Ureter (tissue), 1 donor: ENCODE data around the gene C6orf62. TPM values are rescaled to one million over a fixed set of nuclear protein-coding genes. Genes with fewer than 3 reads are reported as not detected.
"Not testable (repeated sequence)": the region's sequence is repeated elsewhere in the genome, so short reads cannot be mapped to it uniquely, and the experiment has no call there.

Source experiments
- DNase-seq: peaks from one replicate; pipeline ENCODE4 v3.0.0-alpha.2; 2020; ENCODE audit warnings: low spot score
- total RNA-seq: library from RNA; stranded (reverse); gene quantifications from one replicate; pipeline ENCODE4 v1.2.4, GENCODE V29; 2023
- donor health status: DM: yes; HTN: yes; CAD: no.

C6orf62 gene
- total RNA-seq: 111 TPM

DNA sequence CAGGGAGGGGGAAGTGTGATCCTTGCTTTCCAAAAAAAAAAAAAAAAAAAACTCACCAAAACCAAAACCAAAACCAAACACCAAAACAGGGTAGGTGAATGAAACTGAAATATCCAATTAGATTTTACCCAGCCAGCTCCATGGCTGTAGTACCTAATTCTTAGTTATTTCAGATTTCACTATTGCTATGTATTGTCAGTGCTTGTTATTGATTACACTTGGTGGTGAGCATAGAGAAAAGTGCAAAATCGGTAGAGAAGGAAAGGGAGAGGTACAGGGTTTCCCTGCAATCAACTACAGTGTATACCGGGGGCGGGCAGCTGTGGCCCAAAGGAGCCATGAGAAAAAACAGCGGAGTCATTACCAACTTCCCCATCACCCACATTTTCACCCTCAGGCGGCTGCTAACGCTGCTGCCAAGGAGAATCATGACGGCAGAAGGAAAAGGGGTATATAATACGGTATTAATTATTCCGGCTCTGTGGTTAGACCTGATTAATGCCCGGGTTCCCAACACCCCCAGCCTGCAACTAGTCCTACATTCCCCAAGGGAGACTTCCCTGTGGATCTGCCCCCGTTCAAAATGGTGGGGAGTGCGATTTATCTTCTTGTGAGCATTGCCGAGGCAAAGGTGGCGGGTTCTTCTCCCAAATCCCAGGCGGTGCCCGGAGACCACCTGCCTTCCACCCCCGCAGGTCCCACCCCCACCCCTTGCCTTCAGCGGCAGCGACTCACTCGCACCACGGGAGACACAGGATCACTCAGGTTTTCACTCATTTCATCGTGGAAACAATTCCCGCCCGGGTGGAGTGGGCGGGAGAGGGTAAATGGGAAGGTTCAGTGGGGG is at the start of gene C6orf62:
TSS of gene C6orf62 (minus strand) at position 30 of the 847 bp plus-strand sequence. CDS start 486 bp downstream, outside the sequence.
- no peak for DNase-seq

DNA sequence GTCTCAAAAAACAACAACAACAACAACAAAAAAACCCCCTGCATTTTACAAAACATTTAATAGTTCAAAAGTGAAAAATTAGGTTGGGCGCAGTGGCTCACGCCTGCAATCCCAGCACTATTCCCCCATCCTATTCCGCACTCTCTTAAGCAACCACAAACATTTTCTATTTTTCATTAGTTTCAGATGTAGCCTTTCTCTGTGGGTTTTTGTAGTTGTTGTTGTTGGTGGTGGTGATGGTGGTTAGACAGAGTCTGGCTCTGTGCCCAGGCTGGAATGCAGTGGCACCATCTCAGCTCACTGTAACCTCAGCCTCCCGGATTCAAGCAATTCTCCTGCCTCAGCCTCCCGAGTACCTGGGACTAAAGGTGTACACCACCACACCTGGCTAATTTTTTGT is 49.4 kb upstream of the C6orf62 start:
- no peak for DNase-seq

DNA sequence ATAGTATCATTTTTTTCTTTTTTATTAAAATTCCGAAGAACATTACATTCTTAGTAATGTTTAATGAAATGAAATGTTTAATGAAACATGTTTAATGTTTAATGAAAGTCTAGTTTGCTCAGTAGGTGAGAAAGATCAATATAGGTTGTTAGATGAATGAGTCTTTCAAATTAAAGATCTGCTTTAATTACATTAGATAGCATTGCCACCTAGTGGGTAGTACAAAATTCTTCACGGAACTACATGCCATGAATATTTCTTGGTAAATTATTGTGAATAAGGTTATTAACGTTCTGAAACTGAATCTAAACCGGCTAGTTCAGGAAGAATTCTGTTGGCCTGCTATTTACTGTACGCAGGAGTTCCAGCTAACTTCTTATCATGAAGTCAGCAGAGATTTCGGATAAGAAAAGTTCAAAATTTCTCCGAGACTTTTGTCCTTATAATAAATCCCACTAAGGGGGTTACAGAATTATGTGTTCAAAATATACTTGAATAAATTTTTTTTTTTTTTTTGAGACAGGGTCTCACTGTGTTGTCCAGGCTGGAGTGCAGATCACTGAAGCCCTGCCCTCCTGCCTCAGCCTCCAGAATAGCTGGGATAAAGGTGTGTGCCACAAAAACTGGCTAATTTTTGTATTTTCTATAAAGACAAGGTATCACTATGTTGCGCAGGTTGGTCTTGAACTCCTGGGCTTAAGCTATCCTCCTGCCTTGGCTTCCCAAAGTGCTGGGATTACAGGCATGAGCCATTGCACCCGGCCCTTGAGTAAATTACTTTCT is 47.9 kb upstream of the C6orf62 start:
- no peak for DNase-seq

DNA sequence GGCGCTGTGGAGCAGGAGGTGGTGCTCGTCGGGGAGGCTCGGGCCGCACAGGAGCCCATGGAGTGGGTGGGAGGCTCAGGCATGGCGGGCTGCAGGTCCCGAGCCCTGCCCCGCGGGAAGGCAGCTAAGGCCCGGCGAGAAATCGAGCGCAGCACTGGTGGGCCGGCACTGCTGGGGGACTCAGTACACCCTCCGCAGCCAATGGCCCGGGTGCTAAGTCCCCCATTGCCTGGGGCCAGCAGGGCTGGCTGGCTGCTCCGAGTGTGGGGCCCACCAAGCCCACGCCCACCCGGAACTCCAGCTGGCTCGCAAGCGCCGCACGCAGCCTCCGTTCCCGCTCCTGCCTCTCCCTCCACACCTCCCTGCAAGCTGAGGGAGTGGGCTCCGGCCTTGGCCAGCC is 47.0 kb upstream of the C6orf62 start:
- DNase-seq: not testable (repeated sequence)

DNA sequence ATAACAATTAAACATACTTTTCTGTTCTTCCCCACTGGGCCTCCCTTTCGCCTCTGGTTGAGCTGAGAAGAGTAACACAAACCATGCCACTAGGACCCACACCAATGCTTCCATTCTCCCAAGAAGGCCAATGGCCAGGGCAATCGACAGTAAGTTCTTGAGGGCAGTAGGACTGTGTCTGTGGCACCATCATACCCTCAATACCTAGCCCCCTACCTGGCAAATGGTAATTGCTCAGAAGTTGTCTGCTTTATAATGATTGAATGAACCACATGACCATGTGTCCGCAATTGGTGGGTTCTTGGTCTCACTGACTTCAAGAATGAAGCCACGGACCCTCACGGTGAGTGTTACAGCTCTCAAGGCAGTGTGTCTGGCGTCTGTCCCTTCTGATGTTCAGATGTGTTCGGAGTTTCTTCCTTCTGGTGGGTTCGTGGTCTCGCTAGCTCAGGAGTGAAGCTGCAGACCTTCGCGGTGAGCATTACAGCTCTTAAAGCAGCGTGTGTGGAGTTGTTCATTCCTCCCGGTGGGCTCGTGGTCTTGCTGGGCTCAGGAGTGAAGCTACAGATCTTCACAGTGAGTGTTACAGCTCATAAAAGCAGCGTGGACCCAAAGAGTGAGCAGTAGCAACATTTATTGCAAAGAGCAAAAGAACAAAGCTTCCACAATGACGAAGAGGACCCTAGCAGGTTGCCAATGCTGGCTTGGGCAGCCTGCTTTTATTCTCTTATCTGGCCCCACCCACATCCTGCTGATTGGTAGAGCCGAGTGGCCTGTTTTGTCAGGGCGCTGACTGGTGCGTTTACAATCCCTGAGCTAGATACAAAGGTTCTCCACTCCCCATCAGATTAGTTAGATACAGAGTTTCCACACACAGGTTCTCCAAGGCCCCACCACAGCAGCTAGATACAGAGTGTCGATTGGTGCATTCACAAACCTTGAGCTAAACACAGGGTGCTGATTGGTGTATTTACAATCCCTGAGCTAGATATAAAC is 46.2 kb upstream of the C6orf62 start:
- not testable (repeated sequence) for DNase-seq

DNA sequence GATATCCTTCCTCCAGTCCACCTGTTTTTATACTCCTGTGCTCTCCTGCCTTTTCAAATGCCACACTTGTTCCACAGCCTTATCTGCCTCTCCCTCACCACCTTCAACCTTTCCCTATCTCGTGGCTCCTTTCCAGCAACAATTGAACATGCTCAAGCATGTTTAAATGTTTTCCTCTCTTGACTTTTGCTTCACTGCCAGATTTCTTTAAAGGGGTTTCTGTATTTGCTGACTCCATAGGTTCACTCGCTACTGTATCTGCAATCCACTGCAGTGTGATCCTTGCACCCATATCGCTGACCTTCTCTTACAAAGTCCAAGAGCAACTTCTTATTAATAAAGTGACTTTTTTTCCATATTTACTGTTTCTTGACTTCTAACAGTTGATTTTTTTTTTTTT is 44.6 kb upstream of the C6orf62 start:
- peak; percentile 58 for DNase-seq

DNA sequence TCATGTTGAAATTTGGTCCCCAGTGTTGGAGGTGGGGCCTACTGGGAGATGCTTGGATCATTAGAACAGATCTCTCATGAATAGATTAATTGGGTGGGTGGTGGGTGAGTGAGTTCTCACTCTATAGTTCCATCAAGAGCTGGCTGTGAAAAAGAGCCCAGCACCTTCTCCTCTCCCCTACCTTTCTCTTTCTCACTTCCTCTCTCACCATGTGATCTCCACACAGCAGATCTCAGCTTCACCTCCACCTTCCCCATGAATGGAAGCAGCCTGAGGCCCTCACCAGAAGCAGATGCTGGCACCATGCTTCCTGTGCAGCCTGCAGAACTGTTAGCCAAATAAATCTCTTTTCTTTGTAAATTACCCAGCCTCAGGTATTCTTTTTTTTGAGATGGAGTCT is 42.9 kb upstream of the C6orf62 start:
- no peak for DNase-seq

DNA sequence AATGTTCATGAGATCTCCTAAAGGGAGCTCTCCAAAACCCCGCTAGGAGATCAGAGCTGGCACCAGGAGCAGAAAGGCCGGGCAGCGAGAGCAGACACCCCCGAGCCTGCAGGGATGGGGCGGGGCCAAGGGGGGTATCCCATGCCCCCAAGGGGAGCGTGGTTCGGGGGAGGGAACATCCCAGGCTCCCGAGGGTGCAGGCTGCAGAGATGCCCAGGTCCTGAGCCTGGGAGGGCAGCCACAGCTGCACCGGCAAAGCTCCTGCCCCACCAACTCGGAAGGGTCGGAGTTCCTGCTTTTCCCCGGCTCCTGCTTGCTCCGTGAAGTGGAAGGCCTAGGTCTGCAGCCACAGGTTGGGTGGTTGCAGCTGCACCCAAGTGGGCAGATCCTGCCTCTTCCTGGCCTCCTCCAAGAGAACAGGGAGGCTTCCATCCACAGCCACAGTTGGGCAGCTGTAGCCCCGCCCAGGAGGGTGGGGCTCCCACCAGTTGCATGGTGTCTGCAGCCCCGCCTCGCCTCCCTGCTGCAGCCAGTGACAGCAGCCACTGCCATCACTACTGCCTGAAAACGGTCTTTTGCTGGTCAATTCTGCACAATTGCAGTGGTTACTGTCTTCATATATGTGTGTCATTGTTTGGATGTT is 42.4 kb upstream of the C6orf62 start:
- no peak for DNase-seq

DNA sequence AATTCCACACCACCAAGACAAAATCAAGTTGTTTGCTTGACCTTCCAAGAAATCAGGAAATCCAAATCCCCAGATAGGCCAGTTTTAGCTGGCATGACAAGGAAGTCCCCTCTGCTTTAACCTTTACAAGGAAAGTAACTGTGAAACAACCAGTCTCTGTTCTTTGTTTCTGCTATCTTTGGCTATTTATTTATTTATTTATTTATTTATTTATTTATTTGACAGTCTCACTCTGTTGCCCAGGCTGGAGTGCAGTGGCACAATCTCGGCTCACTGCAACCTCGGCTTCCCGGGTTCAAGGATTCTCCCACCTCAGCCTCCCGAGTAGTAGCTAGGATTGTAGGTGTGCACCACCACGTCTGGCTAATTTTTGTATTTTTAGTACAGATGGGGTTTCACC is 41.3 kb upstream of the C6orf62 start:
- DNase-seq: no peak

DNA sequence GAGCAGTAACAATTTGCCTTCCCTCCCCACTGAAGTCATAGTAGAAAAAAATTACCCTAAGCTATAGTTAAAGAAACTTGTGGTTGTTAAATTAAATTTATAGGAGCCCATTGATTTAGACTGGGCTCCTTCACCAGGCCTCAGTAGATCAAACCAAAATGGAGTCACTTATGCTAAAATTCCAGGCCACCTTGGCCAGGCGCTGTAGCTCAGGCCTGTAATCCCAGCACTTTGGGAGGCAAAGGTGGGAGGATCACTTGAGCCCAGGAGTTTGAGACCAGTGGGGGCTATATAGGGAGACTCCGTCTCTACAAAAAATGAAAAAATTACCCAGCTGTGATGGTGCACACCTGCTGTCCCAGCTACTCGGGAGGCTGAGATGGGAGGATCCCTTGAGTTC is 40.8 kb upstream of the C6orf62 start:
- no peak for DNase-seq

DNA sequence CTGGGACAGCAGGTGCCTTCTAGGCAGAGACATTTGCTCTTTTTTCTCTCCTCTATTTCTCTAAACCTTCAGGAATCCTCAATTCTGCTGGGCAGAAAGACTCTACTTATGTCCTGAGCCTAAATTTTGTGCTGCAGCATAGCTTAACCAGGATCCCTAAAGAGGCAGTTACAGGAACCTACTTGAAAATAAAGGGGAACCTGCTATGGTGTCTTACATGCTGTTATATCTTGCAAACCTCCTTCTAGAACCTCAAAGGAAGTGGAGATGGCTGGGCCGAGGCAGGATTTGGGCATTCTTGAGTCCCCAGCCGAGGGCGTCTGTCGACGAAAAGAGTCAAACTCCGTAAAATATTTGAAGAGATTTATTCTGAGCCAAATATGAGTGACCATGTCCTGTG is 38.7 kb upstream of the C6orf62 start:
- DNase-seq: no peak

DNA sequence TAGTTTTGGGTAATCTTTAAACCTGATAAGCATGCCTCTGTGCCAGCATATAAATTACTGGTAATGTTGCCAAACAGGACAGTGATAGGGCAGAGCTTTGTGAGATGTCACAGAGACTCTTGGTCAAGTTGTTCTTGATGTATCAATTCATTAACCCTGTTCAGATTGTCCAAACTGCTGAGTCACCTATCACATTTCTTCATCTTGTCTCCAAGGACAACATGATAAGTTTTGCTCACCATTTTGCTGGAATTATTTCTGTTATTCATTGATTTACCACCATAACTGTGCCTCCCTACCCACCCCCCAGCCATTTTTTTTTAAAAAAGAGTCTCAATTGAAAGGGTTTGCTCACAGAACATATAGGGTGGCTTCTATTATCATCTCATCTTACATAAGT is 36.3 kb upstream of the C6orf62 start:
- no peak for DNase-seq

DNA sequence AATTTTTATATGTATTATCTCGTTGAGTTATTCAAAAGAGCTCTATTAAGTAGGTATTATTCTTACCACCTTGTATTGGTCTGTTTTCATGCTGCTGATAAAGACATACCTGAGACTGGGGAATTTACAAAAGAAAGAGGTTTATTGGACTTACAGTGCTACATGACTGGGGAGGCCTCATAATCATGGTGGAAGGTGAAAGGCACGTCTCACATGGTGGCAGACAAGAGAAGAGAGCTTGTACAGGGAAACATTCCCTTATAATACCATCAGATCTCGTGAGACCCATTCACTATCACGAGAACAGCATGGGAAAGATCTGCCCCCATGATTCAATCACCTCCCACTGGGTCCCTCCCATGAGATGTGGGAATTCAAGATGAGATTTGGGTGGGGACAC is 35.4 kb upstream of the C6orf62 start:
- DNase-seq: not testable (repeated sequence)

DNA sequence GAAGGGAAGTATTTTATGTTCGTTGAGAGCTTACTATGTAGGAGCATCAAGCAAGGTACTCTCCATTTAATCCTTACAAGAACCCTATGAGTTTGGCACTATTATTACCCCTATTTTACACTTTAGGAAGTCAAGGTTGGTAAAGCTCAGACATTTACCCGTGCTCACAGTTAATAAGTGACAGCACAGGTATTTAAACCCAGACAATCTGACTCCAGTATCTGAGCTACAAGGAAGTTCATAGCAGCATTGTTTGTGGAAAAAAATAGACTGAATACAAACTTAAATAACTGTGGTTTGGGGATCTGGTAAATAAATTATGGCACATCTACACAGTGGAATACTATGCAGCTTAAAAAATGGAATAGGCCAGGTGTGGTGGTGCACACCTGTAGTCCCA is 34.6 kb upstream of the C6orf62 start:
- no peak for DNase-seq

DNA sequence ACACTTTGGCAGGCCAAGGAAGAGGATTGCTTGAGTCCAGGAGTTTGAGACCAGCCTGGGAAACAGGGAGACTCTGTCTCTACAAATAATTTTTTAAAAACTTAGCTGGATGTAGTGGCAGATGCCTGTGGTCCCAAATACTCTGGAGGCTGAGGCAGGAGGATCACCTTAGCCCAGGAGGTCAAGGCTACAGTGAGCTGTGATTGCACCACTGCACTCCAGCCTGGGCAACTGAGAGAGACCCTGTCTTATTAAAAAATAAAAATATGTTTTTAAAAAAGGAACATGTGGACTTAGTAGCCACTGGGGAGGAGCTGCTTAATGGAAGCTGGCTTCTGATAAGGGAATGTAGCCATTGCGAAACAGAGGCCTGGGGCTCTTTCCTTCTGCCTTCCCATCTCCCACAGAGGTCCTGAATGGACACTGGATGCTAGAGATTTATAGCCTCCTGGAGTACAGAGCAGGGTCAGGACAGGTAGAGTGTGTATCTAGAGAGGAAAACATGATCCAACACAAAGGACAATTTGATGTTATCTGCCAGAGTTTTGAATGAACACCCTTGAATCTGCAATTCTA is 34.1 kb upstream of the C6orf62 start:
- DNase-seq: no peak

DNA sequence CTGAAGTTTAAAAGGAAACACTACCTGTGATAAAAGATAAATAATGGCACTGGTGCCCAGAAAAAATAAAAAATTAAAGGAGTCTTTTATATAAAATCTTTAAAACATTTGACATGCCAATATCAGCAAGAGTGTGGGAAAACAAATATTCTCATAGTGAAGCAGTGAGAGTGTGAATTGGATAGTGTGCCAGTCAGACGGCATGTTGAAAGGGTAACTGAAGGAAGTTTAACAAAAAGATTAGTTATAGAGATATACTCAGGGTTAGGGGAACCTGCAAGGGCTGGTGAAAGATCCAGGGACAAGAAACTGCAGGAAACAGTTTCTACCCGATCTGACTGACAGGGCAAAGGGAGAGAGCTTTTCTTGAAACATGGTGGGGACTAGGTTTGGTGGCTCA is 33.5 kb upstream of the C6orf62 start:
- DNase-seq: no peak

DNA sequence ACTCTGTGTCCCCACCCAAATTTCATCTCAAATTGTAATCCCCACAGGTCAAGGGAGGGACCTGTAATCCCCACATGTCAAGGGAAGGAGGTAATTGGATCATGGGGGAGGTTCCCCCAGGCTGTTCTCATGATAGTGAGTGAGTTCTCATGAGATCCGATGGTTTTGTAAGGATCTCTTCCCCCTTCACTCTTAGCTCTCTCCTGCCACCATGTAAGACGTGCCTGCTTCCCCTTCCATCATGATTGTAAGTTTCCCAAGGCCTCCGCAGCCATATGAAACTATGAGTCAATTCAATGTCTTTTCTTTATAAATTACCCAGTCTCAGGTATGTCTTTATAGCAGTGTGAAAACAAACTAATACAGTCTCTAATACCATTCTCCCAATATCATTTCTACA is 31.9 kb upstream of the C6orf62 start:
- not testable (repeated sequence) for DNase-seq

DNA sequence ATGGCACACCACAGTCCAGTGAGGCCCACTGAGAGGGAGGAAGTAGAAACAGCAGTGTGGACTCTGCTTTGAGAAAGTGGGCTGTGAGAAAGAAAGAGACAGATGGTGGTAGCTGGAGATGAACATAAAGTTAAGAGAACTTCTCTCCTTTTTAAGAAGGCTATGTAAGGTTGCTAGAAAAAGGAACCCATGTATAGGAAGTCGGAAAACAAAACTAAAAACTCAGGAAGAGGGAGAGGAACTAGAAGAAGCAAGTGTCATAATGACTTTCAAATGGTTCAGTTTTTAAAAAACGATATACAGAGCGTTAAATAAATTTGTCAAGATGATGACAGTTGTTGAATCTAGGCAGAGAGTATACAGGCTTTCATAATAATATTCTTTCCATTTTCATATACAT is 30.3 kb upstream of the C6orf62 start:
- DNase-seq: no peak

DNA sequence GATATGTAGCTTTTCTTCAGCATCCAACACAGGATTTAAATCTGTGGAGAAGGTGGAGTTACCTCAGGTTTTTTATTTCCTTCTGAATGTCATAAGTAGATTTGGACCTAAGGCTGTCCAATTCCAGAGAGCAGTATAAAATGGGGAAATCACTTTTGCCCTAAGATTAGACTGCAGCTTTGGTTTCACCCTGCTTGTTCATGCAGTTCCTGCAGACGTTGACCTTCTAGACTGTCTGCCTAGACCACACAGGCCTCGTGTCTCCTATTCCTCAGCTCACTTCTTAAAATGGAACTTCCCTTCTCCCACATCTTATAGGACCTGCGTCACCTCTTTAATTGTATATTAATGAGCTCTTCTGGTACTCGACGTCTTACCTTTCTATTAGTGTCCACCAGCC is 26.0 kb upstream of the C6orf62 start:
- DNase-seq: no peak

DNA sequence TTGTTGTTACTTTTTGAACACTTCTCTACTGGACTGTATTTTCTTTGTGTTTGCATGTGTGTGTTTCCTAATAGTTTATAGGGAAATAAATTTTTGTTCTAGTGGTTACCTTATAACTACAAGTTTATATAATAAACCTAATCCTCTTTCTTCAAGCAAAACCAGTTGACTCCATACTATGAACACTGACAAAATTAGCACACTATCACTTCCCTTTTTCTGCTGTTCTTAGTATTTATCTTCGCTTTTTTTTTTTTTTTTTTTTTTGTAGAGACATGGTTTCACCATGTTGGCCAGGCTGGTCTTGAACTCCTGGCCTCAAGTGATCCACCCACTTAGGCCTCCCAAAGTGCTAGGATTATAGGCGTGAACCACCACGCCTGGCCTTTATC is 25.0 kb upstream of the C6orf62 start:
- DNase-seq: no peak
